ENCODE data around the gene AMFR. TPM values are rescaled to one million over a fixed set of nuclear protein-coding genes. Genes with fewer than 3 reads are reported as not detected.
"Not testable (repeated sequence)": the region's sequence is repeated elsewhere in the genome, so short reads cannot be mapped to it uniquely, and the experiment has no call there.

AMFR gene
- total RNA-seq, 1 donor from 2014 or later = 266 TPM

GRCh38 chr16:56388209-56388608 lies 37.1 kb downstream of the AMFR start:
- no peak for DNase-seq

GRCh38 chr16:56387396-56387795 lies 37.9 kb downstream of the AMFR start:
- no peak for DNase-seq

- no peak for DNase-seq
Observed at GRCh38 chr16:56384074-56384721, 41.1 kb downstream of the AMFR start.

- DNase-seq = no peak
Observed at GRCh38 chr16:56382901-56383355, 42.4 kb downstream of the AMFR start.

- DNase-seq = no peak
Observed at GRCh38 chr16:56382459-56382858, 42.9 kb downstream of the AMFR start.

GRCh38 chr16:56380778-56381485 lies 44.4 kb downstream of the AMFR start:
- not testable (repeated sequence) for DNase-seq

- not testable (repeated sequence) for DNase-seq
Observed at GRCh38 chr16:56379044-56379443, 46.3 kb downstream of the AMFR start.

GRCh38 chr16:56375792-56376191 lies 49.6 kb downstream of the AMFR start:
- not testable (repeated sequence) for DNase-seq

- no peak for DNase-seq
Observed at GRCh38 chr16:56373003-56373402, 52.3 kb downstream of the AMFR start.

- no peak for DNase-seq
Observed at GRCh38 chr16:56372013-56372634, 53.2 kb downstream of the AMFR start.

- no peak for DNase-seq
Observed at GRCh38 chr16:56371660-56371937, 53.7 kb downstream of the AMFR start.

- no peak for DNase-seq
Observed at GRCh38 chr16:56370875-56371659, 54.3 kb downstream of the AMFR start.

GRCh38 chr16:56370185-56370874 lies 55.0 kb downstream of the AMFR start:
- no peak for DNase-seq

GRCh38 chr16:56369202-56369601 lies 56.1 kb downstream of the AMFR start:
- DNase-seq = no peak

GRCh38 chr16:56368545-56368944 lies 56.8 kb downstream of the AMFR start:
- DNase-seq = no peak

GRCh38 chr16:56367764-56368163 lies 57.6 kb downstream of the AMFR start:
- no peak for DNase-seq

GRCh38 chr16:56366945-56367344 lies 58.4 kb downstream of the AMFR start:
- DNase-seq = no peak

GRCh38 chr16:56365552-56365951 lies 59.8 kb downstream of the AMFR start:
- DNase-seq = no peak

GRCh38 chr16:56364865-56365264 lies 60.5 kb downstream of the AMFR start:
- DNase-seq = no peak

GRCh38 chr16:56363781-56364565 lies 61.4 kb downstream of the AMFR start:
- no peak for DNase-seq

- DNase-seq = no peak
Observed at GRCh38 chr16:56363181-56363716, 62.1 kb downstream of the AMFR start.

Measured in occipital lobe (tissue), 2 donors.